PFSK-1 (cell line): ENCODE data around the gene NFE2L3.

Experiments used
- FOXP2 ChIP-seq: optimal IDR thresholded peaks from 2 replicates; pipeline ENCODE3; 2011; ENCODE audit warnings: borderline replicate concordance, control low read depth, inconsistent platforms; ENCODE audit not compliant: insufficient read depth; ENCODE audit errors: extremely low read length, extremely low read depth
- POLR2AphosphoS5 ChIP-seq: IDR thresholded peaks from 2 replicates; pipeline ENCODE4 v1.6.1; 2012; ENCODE audit warnings: low read depth, mild to moderate bottlenecking, control low read depth, low read length, moderate library complexity
- SIN3A ChIP-seq: IDR thresholded peaks from 2 replicates; pipeline ENCODE4 v1.6.1; 2012; ENCODE audit warnings: mild to moderate bottlenecking, low read length, moderate library complexity, borderline replicate concordance; ENCODE audit not compliant: insufficient read depth
- TAF1 ChIP-seq: IDR thresholded peaks from 2 replicates; pipeline ENCODE4 v1.6.1; 2012; ENCODE audit warnings: low read length, control low read depth, borderline replicate concordance; ENCODE audit not compliant: insufficient read depth
- TF ChIP-seq, protein P1 (sequence below), 2 experiments: IDR thresholded peaks; 2 replicates each; pipeline versions ENCODE4 v1.6.1 to v1.8.0; 2011 to 2012; ENCODE audit warnings: low read depth in 2 of 2, low read length in 2 of 2, control low read depth in 1 of 2, inconsistent platforms in 1 of 2, mild to moderate bottlenecking in 1 of 2, moderate library complexity in 1 of 2; ENCODE audit not compliant: insufficient read depth in 1 of 2

DNA sequence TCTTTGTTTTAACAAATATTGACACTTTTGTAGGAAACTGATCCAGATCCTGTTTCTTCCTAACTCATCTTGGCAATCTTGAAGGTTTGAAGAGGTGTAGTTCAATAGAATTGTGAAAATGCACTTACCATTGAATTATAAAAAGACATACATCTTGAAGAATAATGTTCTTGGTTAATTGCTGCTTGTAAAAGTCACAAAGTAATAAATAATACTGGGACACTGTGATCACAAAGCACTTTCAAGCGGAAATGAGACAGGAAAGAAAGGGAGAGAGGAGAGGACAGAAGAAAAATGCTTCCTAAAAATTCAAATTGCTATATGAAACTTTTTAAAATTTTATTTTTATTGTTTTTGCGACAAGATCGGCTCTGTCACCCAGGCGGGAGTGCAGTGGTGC is 15.2 kb upstream of the NFE2L3 start:
- TF ChIP-seq, protein P1, sequence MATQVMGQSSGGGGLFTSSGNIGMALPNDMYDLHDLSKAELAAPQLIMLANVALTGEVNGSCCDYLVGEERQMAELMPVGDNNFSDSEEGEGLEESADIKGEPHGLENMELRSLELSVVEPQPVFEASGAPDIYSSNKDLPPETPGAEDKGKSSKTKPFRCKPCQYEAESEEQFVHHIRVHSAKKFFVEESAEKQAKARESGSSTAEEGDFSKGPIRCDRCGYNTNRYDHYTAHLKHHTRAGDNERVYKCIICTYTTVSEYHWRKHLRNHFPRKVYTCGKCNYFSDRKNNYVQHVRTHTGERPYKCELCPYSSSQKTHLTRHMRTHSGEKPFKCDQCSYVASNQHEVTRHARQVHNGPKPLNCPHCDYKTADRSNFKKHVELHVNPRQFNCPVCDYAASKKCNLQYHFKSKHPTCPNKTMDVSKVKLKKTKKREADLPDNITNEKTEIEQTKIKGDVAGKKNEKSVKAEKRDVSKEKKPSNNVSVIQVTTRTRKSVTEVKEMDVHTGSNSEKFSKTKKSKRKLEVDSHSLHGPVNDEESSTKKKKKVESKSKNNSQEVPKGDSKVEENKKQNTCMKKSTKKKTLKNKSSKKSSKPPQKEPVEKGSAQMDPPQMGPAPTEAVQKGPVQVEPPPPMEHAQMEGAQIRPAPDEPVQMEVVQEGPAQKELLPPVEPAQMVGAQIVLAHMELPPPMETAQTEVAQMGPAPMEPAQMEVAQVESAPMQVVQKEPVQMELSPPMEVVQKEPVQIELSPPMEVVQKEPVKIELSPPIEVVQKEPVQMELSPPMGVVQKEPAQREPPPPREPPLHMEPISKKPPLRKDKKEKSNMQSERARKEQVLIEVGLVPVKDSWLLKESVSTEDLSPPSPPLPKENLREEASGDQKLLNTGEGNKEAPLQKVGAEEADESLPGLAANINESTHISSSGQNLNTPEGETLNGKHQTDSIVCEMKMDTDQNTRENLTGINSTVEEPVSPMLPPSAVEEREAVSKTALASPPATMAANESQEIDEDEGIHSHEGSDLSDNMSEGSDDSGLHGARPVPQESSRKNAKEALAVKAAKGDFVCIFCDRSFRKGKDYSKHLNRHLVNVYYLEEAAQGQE (IDR thresholded peaks at IDR 0.05; ENCODE audit: insufficient read depth in 1 of 2, low read depth in 2 of 2, low read length in 2 of 2) = no peak
- TF ChIP-seq FOXP2 = no peak
- no peak for TF ChIP-seq POLR2AphosphoS5
- no peak for TF ChIP-seq TAF1
- no peak for TF ChIP-seq SIN3A
